Measurements from ENCODE around the gene PIP4K2C.
A peak's percentile ranks its signal among the peaks of the same experiment; 100 is the strongest.
"Not testable (repeated sequence)": the region's sequence is repeated elsewhere in the genome, so short reads cannot be mapped to it uniquely, and the experiment has no call there.

PIP4K2C gene

DNA sequence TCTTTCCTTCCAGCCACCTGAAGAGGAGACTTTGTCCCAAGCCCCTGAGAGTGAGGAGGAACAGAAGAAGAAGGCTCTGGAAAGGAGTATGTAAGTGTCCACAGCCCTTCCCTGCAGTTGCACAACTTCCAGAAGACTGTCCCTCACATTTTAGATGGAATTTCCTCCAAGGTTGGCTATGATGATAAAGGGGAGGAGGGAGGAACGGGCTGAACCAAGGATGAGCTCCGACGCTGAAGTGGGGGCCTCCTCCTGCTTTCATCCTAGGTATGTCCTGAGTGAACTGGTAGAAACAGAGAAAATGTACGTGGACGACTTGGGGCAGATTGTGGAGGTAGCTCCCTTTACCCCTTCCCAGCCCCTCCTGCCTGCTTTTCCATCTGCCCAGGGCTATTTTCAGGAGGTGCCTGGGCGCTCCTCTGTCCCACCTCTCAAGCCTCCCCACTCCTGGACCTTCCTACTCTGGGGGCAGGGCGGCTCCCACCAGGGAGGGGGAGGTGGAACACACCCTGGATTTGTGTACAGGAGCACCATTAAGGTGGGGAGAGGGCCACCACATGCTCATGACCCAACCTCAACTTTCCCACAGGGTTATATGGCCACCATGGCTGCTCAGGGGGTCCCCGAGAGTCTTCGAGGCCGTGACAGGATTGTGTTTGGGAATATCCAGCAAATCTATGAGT, 22.6 kb downstream of the PIP4K2C start:
- Histone ChIP-seq H3K9ac (ENCODE audit: low read depth, low read length) (no peak overlapping the region), H3K36me3 (ENCODE audit: control insufficient read depth, insufficient read depth, low read length) (peaks cover 2% of the 10 kb centered on the region), H3K27me3 (ENCODE audit: control insufficient read depth, insufficient read depth, low read length) (peaks cover 71% of the 10 kb centered on the region), H3K9me3 (ENCODE audit: control insufficient read depth, insufficient read depth, low read length) (no peaks in the 10 kb centered on the region), H3K4me1 (ENCODE audit: control insufficient read depth, insufficient read depth, low read length) (peaks cover 4% of the 10 kb centered on the region), H3K4me3 (ENCODE audit: low read depth, low read length) (peak overlapping the region; percentile 4)

DNA sequence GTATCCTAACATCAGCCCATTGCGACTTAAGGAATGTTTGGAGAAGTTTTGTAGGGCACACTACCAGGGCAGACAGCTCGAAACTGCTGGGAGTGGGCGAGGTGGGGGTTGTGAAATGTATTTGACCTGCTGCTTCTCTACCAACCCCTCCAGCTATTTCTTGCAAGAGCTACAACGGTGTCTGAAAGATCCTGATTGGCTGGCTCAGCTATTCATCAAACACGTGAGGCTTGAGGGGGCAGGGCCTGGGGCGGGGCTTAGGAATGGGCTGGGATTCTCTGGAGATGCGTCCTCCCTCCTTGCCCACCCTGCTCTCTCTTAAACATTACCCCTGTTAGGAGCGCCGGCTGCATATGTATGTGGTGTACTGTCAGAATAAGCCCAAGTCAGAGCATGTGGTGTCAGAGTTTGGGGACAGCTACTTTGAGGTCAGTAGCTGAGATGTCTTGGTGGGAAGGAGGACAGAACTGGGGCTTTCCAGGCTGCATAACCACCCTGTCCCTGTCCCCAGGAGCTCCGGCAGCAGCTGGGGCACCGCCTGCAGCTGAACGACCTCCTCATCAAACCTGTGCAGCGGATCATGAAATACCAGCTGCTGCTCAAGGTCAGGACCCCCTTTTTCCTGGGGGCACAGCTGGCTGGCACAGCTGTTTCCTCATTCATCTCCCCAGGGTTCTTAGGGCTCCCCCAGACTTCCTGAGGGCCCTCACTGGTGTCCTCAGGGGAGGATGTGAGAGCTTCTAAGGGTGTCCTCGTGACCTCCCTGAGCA, 23.4 kb downstream of the PIP4K2C start:
- peaks cover 2% of the 10 kb centered on the region for H3K36me3 ChIP-seq (ENCODE audit: control insufficient read depth, insufficient read depth, low read length)
- H3K4me3 ChIP-seq (ENCODE audit: low read depth, low read length) = peak overlapping the region; percentile 4
- no peak overlapping the region for H3K9ac ChIP-seq (ENCODE audit: low read depth, low read length)
- H3K4me1 ChIP-seq (ENCODE audit: control insufficient read depth, insufficient read depth, low read length) = peaks cover 2% of the 10 kb centered on the region
- no peaks in the 10 kb centered on the region for H3K9me3 ChIP-seq (ENCODE audit: control insufficient read depth, insufficient read depth, low read length)
- peaks cover 79% of the 10 kb centered on the region for H3K27me3 ChIP-seq (ENCODE audit: control insufficient read depth, insufficient read depth, low read length)

DNA sequence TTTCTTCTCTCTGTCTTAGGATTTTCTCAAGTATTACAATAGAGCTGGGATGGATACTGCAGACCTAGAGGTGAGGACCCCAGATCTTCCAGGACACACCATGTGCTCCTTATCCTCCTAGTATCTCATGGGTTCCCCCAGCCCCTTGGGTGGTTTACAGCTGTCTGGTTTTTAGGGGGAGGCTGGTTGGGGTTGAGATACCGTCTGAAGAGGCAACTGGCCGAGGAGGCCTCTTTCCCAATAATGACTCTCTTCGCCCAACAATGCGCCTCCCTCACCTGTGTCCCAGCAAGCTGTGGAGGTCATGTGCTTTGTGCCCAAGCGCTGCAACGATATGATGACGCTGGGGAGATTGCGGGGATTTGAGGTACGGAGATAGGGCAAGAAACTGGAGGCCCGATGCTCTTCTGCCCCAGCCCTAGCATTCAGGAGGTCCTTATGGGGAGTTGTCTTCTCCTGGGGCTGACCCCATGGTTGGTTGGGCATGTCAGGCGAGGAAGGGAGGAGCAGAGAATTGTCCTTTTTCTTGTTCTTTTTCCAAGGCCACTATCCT, 24.0 kb downstream of the PIP4K2C start:
- peaks cover 85% of the 10 kb centered on the region for H3K27me3 ChIP-seq (ENCODE audit: control insufficient read depth, insufficient read depth, low read length)
- H3K9ac ChIP-seq (ENCODE audit: low read depth, low read length) = no peak overlapping the region
- peaks cover 5% of the 10 kb centered on the region for H3K4me1 ChIP-seq (ENCODE audit: control insufficient read depth, insufficient read depth, low read length)
- no peak overlapping the region for H3K4me3 ChIP-seq (ENCODE audit: low read depth, low read length)
- H3K36me3 ChIP-seq (ENCODE audit: control insufficient read depth, insufficient read depth, low read length) = peaks cover 2% of the 10 kb centered on the region
- no peaks in the 10 kb centered on the region for H3K9me3 ChIP-seq (ENCODE audit: control insufficient read depth, insufficient read depth, low read length)

DNA sequence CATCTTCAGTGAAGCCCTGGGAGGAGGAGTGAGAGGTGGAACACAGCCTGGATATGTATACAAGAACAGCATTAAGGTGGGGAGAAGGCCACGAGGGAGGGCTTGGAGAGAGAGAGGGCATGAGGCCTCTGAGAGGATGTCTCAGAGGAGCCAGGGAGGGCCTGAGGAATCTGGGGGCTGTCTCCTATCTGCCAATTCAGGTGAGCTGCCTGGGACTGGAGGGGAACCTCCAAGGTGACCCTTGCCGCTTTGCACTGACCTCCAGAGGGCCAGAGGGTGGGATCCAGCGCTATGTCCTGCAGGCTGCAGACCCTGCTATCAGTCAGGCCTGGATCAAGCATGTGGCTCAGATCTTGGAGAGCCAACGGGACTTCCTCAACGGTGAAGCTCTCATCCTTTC, 24.6 kb downstream of the PIP4K2C start:
- no peaks in the 10 kb centered on the region for H3K9me3 ChIP-seq (ENCODE audit: control insufficient read depth, insufficient read depth, low read length)
- peaks cover 5% of the 10 kb centered on the region for H3K4me1 ChIP-seq (ENCODE audit: control insufficient read depth, insufficient read depth, low read length)
- H3K4me3 ChIP-seq (ENCODE audit: low read depth, low read length) = no peak overlapping the region
- peaks cover 87% of the 10 kb centered on the region for H3K27me3 ChIP-seq (ENCODE audit: control insufficient read depth, insufficient read depth, low read length)
- peaks cover 2% of the 10 kb centered on the region for H3K36me3 ChIP-seq (ENCODE audit: control insufficient read depth, insufficient read depth, low read length)
- no peak overlapping the region for H3K9ac ChIP-seq (ENCODE audit: low read depth, low read length)

DNA sequence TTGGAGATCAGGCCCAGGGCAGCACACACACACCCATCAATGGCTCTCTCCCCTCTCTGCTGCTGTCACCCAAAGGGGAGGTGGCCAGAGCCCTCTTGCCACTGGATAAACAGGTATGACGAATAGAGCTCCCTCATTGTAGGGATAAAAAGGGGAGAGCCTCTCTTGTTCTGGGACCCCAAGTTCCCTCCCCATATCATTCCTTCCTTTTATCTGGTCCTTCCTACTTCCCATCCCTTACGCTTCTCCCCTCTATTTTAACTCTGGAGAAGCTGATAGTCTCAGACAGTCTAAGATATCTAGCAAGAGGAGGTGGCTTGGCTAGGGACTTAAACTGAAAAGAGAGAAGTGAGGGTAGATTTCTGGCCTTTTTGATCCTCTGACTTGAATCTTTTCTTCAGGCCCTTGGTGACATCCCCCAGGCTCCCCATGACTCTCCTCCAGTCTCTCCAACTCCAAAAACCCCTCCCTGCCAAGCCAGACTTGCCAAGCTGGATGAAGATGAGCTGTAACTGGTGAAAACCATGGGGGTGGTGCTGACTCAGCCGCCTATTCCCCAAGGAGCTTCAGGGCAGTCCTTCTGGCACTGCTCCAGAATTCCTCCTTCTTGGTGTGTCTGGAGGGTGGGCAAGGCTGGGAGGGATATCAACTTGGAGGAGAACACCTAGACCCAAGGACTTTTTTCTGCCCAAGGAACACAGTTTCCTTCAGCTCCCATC, 25.6 kb downstream of the PIP4K2C start:
- no peak overlapping the region for H3K9ac ChIP-seq (ENCODE audit: low read depth, low read length)
- no peaks in the 10 kb centered on the region for H3K9me3 ChIP-seq (ENCODE audit: control insufficient read depth, insufficient read depth, low read length)
- no peak overlapping the region for H3K4me3 ChIP-seq (ENCODE audit: low read depth, low read length)
- peaks cover 2% of the 10 kb centered on the region for H3K36me3 ChIP-seq (ENCODE audit: control insufficient read depth, insufficient read depth, low read length)
- H3K27me3 ChIP-seq (ENCODE audit: control insufficient read depth, insufficient read depth, low read length) = peaks cover 96% of the 10 kb centered on the region
- H3K4me1 ChIP-seq (ENCODE audit: control insufficient read depth, insufficient read depth, low read length) = peaks cover 5% of the 10 kb centered on the region

DNA sequence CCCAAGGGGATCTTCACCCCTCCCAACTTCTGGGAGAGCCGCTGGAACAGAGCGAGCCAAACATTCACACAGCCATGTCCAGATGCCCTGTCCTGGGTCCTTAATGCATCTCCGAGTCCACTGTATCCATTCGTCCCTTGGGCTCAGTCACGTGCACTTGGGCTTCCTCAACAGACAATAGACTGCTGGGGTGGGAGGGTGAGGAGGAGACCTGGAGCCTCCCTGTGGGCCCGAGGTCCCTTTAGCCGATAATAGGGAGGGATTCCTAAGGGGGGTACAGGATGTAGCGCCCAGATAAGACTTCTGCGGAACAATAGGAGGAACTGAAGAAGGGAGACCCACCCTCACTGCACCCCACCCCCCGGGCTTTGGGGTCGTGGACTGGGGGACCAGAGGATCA, 26.9 kb downstream of the PIP4K2C start:
- Histone ChIP-seq H3K4me3 (ENCODE audit: low read depth, low read length) (no peak overlapping the region), H3K36me3 (ENCODE audit: control insufficient read depth, insufficient read depth, low read length) (peaks cover 2% of the 10 kb centered on the region), H3K27me3 (ENCODE audit: control insufficient read depth, insufficient read depth, low read length) (peaks cover 99% of the 10 kb centered on the region)

DNA sequence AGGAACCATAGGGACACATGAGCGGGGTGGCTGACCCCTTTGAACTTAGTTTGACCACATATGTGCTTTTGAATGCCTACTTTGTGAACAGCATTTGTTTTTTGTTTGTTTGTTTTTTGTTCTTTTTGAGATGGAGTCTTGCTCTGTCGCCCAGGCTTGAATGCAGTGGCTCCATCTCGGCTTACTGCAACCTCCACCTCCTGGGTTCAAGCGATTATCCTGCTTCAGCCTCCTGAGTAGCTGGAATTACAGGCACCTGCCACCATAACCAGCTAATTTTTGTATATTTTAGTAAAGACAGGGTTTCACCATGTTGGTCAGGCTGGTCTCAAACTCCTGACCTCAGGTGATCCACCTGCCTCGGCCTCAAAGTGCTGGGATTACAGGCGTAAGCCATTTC, 27.4 kb downstream of the PIP4K2C start:
- peaks cover 99% of the 10 kb centered on the region for H3K27me3 ChIP-seq (ENCODE audit: control insufficient read depth, insufficient read depth, low read length)
- not testable (repeated sequence) for H3K9me3 ChIP-seq (ENCODE audit: control insufficient read depth, insufficient read depth, low read length); H3K9ac ChIP-seq (ENCODE audit: low read depth, low read length); H3K4me3 ChIP-seq (ENCODE audit: low read depth, low read length); H3K4me1 ChIP-seq (ENCODE audit: control insufficient read depth, insufficient read depth, low read length); H3K36me3 ChIP-seq (ENCODE audit: control insufficient read depth, insufficient read depth, low read length)

More for the DNA sequence above, 26.9 kb downstream of the PIP4K2C start:
- peaks cover 5% of the 10 kb centered on the region for H3K4me1 ChIP-seq (ENCODE audit: control insufficient read depth, insufficient read depth, low read length)
- no peaks in the 10 kb centered on the region for H3K9me3 ChIP-seq (ENCODE audit: control insufficient read depth, insufficient read depth, low read length)
- H3K9ac ChIP-seq (ENCODE audit: low read depth, low read length) = no peak overlapping the region

DNA sequence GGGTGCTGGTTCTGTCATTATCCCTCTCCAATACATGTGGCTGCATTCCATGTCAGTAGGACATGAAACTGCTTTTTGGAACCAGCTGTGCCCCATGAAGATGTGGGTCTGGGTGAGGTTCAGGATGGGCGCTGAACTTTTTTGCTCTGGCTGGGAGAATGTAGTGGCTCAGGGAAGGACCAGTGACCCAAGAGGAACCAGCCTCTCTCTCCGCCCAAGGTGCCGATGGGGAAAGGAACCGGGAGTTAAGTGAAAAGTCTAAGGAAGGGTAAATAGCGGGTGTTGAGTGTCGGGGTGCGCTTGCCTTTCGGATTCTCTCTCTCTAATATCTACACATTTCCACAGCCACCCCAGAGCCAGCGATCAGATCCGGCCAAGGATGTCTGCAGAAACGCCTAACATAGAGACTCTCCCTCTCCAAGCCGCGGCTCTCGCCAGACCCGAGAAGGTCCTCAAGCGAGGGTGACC, 28.0 kb downstream of the PIP4K2C start:
- no peaks in the 10 kb centered on the region for H3K9me3 ChIP-seq (ENCODE audit: control insufficient read depth, insufficient read depth, low read length)
- peaks cover 99% of the 10 kb centered on the region for H3K27me3 ChIP-seq (ENCODE audit: control insufficient read depth, insufficient read depth, low read length)
- no peak overlapping the region for H3K9ac ChIP-seq (ENCODE audit: low read depth, low read length)
- no peaks in the 10 kb centered on the region for H3K36me3 ChIP-seq (ENCODE audit: control insufficient read depth, insufficient read depth, low read length)
- peak overlapping the region; percentile 52 for H3K4me3 ChIP-seq (ENCODE audit: low read depth, low read length)
- H3K4me1 ChIP-seq (ENCODE audit: control insufficient read depth, insufficient read depth, low read length) = peaks cover 5% of the 10 kb centered on the region

DNA sequence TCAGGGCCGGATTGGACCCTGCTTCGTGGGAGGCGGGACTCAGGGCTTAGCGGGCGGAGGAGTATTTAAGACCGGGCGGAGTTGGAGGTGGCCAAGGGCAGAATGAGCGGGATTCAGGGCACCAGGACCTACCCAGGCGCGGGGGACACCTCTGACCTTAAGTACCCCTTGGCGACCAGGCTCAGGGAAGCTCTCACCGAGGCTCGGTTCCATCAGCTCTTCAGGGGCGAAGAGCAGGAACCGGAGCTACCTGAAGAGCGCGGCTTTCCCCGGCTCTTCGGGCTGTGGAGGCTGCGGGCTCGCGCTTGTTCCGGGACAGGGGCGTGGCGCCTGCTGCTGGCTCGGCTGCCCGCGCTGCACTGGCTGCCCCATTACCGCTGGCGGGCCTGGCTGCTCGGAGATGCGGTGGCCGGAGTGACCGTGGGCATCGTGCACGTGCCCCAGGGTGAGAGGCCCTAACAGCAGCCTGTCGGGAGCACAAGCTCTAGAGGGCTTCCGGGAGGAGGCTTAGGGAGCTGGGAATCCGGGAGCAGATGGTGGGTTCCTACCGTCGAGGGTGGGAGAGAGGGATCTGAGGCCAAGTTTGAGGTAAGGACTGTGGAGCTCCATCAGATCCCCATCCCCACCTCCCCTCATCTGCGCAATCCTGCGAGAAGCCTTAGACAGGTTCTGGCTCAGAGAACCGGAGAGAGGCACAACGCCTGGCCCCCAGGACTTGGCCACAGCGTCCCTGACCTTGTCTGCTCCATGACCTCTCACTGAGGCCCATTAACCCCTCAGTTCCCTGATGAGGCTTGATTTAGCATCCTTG, 28.6 kb downstream of the PIP4K2C start:
- no peaks in the 10 kb centered on the region for H3K36me3 ChIP-seq (ENCODE audit: control insufficient read depth, insufficient read depth, low read length)

DNA sequence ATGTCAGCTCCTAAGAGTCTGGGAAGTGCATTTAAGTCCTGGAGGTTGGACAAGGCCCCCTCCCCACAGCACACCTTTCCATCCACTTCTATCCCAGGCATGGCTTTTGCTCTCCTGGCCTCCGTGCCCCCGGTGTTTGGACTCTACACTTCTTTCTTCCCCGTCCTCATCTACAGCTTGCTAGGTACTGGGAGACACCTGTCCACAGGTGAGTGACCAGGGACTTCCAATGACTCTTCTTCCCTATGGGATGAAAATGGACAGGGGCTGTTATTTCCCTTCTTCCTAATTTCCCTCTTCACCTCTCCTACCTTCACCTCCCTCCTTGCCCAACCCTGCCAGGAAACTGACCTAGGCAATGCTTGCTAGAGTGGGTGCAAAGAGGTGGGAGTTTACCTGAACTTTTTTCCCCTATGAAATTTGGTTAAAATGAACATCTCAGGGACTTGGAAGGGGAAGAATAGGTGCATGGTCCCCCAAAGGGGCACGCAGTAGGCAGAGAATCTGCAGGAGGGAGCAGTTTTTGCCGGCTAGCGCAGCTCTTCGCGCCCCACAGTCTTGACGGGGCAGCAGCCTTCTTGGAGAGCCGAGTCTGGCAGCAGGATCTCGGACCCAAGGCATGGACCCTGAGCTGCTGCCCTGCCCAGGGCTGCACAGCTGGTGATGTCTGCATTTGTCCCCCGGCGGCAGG, 29.4 kb downstream of the PIP4K2C start:
- no peaks in the 10 kb centered on the region for H3K36me3 ChIP-seq (ENCODE audit: control insufficient read depth, insufficient read depth, low read length)
- H3K4me3 ChIP-seq (ENCODE audit: low read depth, low read length) = peak overlapping the region; percentile 52
- H3K9ac ChIP-seq (ENCODE audit: low read depth, low read length) = no peak overlapping the region
- peaks cover 99% of the 10 kb centered on the region for H3K27me3 ChIP-seq (ENCODE audit: control insufficient read depth, insufficient read depth, low read length)
- peaks cover 5% of the 10 kb centered on the region for H3K4me1 ChIP-seq (ENCODE audit: control insufficient read depth, insufficient read depth, low read length)
- H3K9me3 ChIP-seq (ENCODE audit: control insufficient read depth, insufficient read depth, low read length) = no peaks in the 10 kb centered on the region

More for the DNA sequence above, 28.6 kb downstream of the PIP4K2C start:
- H3K4me1 ChIP-seq (ENCODE audit: control insufficient read depth, insufficient read depth, low read length) = peaks cover 5% of the 10 kb centered on the region
- no peak overlapping the region for H3K9ac ChIP-seq (ENCODE audit: low read depth, low read length)
- H3K4me3 ChIP-seq (ENCODE audit: low read depth, low read length) = peak overlapping the region; percentile 52
- H3K9me3 ChIP-seq (ENCODE audit: control insufficient read depth, insufficient read depth, low read length) = no peaks in the 10 kb centered on the region
- peaks cover 99% of the 10 kb centered on the region for H3K27me3 ChIP-seq (ENCODE audit: control insufficient read depth, insufficient read depth, low read length)
